Fibroblast of lung (primary cell): ENCODE results near the gene SRCAP. TPM values are rescaled to one million over a fixed set of nuclear protein-coding genes. Genes with fewer than 3 reads are reported as not detected.

Experiments
- DNase-seq, 2 donors: peaks; one replicate each; pipeline versions ENCODE4 v3.0.0 to v3.0.0-alpha.2; 2010; ENCODE audit warnings: low read depth in 2 of 2
- H2AFZ ChIP-seq: 2 replicates; pipeline ENCODE4 v1.5.1; 2012; ENCODE audit warnings: low read length, control low read depth, inconsistent platforms
- H3K27ac ChIP-seq: 2 replicates; pipeline ENCODE4 v1.5.1; 2011; ENCODE audit warnings: low read length, control low read depth; ENCODE audit not compliant: insufficient read depth
- H3K27me3 ChIP-seq: 2 replicates; pipeline ENCODE4 v1.5.1; 2011; ENCODE audit warnings: mild to moderate bottlenecking, low read length; ENCODE audit not compliant: control insufficient read depth, insufficient read depth
- H3K36me3 ChIP-seq: 2 replicates; pipeline ENCODE4 v1.5.1; 2011; ENCODE audit warnings: low read length; ENCODE audit not compliant: control insufficient read depth, insufficient read depth
- H3K4me1 ChIP-seq: 2 replicates; pipeline ENCODE4 v1.5.1; 2011; ENCODE audit warnings: low read length; ENCODE audit not compliant: control insufficient read depth, insufficient read depth; ENCODE audit errors: extremely low read depth
- H3K4me2 ChIP-seq: 2 replicates; pipeline ENCODE4 v1.5.1; 2011; ENCODE audit warnings: low read length, control low read depth; ENCODE audit not compliant: insufficient read depth; ENCODE audit errors: extremely low read depth
- H3K4me3 ChIP-seq, 4 experiments: fragments of 200-600 bp in 1 of 4; sonication (generic) in 1 of 4; replicated peaks in 1 of 4; 2 replicates each; pipeline ENCODE4 v1.5.1; 2011 to 2016; ENCODE audit warnings: low read length in 4 of 4, low read depth in 3 of 4, mild to moderate bottlenecking in 3 of 4, control low read depth in 2 of 4, inconsistent platforms in 1 of 4, mixed read lengths in 1 of 4; ENCODE audit not compliant: insufficient read depth in 1 of 4; ENCODE audit errors: control extremely low read depth in 1 of 4
- H3K79me2 ChIP-seq: 2 replicates; pipeline ENCODE4 v1.5.1; 2012; ENCODE audit warnings: mild to moderate bottlenecking, low read length, inconsistent platforms; ENCODE audit not compliant: control insufficient read depth, insufficient read depth
- H3K9ac ChIP-seq: 2 replicates; pipeline ENCODE4 v1.5.1; 2011; ENCODE audit warnings: mild to moderate bottlenecking, low read length, control low read depth; ENCODE audit not compliant: insufficient read depth
- H3K9me3 ChIP-seq: 2 replicates; pipeline ENCODE4 v1.5.1; 2012; ENCODE audit warnings: low read depth, low read length; ENCODE audit not compliant: control insufficient read depth, insufficient read depth
- H4K20me1 ChIP-seq: 2 replicates; pipeline ENCODE4 v1.5.1; 2011; ENCODE audit warnings: low read length; ENCODE audit not compliant: control insufficient read depth, insufficient read depth; ENCODE audit errors: extremely low read depth
- EZH2 ChIP-seq: IDR thresholded peaks from 2 replicates; pipeline ENCODE4 v1.5.1; 2012; ENCODE audit warnings: low read length, control low read depth, mild to moderate bottlenecking; ENCODE audit errors: missing control alignments
- polyA plus RNA-seq, 2 donors: library from polyadenylated mRNA; depleted of rRNA in 1 of 2; stranded (reverse) in 1 of 2; unstranded in 1 of 2; fragments of >200 nt; gene quantifications; 2 replicates each; pipeline ENCODE4 v1.2.1, GENCODE V29; 2011 to 2012; ENCODE audit warnings: missing spikeins in 1 of 2
- total RNA-seq: library from RNA; depleted of rRNA; stranded (reverse); fragments of >200 nt; gene quantifications from 2 replicates; pipeline ENCODE4 v1.2.1, GENCODE V29; 2014
- TF ChIP-seq, protein P1 (sequence below), 2 donors: IDR thresholded peaks in 1 of 2; conservative IDR thresholded peaks in 1 of 2; 1 replicate in 1 of 2; 2 replicates in 1 of 2; pipeline ENCODE4 v1.5.1; 2011 to 2012; ENCODE audit warnings: low read length in 2 of 2, control low read depth in 1 of 2, inconsistent platforms in 1 of 2, low read depth in 1 of 2, mild to moderate bottlenecking in 1 of 2

The SRCAP gene
- total and polyA plus RNA-seq, 2 donors (not counting 1 experiment from before 2014, with no cell fraction given): 3.5 to 14.2 TPM

DNA sequence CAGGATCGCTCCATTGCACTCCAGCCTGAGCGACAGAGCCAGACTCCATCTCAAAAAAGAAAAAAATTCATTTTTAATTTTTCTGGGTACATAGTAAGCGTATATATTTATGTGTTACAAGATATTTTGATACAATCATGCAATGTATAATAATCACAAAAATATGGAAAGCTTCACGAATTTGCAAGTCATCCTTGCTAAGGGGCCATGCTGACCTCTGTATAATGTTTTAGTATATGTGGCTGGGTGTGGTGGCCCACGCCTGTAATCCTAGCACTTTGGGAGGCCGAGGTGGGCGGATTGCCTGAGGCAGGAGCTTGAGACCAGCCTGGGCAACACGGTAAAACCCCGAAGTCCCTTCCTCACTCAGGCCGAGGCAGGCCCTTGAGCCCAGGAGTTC is 23.8 kb upstream of the SRCAP start:
- no peak overlapping the region for H3K9ac ChIP-seq
- no peak overlapping the region for H2AFZ ChIP-seq
- DNase-seq: no peak
- H3K36me3 ChIP-seq: peaks cover under 1% of the 10 kb centered on the region
- no peak overlapping the region for H3K27ac ChIP-seq
- no peaks in the 10 kb centered on the region for H4K20me1 ChIP-seq
- no peak overlapping the region for H3K4me3 ChIP-seq
- no peaks in the 10 kb centered on the region for H3K9me3 ChIP-seq
- H3K4me1 ChIP-seq: no peaks in the 10 kb centered on the region
- no peaks in the 10 kb centered on the region for H3K27me3 ChIP-seq
- TF ChIP-seq, protein P1, sequence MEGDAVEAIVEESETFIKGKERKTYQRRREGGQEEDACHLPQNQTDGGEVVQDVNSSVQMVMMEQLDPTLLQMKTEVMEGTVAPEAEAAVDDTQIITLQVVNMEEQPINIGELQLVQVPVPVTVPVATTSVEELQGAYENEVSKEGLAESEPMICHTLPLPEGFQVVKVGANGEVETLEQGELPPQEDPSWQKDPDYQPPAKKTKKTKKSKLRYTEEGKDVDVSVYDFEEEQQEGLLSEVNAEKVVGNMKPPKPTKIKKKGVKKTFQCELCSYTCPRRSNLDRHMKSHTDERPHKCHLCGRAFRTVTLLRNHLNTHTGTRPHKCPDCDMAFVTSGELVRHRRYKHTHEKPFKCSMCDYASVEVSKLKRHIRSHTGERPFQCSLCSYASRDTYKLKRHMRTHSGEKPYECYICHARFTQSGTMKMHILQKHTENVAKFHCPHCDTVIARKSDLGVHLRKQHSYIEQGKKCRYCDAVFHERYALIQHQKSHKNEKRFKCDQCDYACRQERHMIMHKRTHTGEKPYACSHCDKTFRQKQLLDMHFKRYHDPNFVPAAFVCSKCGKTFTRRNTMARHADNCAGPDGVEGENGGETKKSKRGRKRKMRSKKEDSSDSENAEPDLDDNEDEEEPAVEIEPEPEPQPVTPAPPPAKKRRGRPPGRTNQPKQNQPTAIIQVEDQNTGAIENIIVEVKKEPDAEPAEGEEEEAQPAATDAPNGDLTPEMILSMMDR (conservative IDR thresholded peaks at IDR 0.05 in 1 of 2, IDR thresholded peaks at IDR 0.05 in 1 of 2; ENCODE audit: low read depth in 1 of 2, low read length in 2 of 2): no peak
- no peak for TF ChIP-seq EZH2
- H3K79me2 ChIP-seq: no peaks in the 10 kb centered on the region
- no peak overlapping the region for H3K4me2 ChIP-seq

DNA sequence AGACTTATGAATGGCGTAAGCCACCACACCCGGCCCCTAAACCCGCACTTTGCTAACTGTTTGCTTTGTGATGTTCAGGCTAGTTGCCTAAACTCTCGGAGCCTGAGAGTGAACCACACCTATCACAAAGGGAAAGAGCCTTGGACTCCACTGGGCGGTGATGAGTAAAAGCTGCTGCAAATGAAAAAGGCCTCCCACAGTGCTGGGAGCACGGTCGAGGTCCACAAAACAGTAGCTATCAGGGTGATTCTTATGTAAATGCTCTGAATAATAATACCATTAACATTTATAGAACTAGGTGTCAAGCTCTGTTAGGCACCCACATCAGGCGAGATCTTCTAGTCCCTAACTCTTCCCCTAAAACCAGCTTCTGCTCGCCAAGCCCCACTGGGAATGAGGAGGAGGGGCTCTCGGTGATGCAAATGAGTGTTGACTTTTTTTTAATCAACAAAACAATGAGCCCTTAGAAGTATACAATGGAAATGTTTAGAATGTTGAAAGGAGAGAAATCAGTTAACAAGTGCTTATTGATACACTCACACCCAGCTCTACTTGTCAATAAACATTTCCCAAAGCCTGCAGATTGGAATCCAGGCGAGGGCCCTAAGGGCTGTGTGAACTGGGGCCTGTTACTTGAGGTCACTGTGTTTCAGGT is 20.9 kb upstream of the SRCAP start:
- no peak overlapping the region for H2AFZ ChIP-seq
- no peak for TF ChIP-seq EZH2
- TF ChIP-seq, protein P1 (conservative IDR thresholded peaks at IDR 0.05 in 1 of 2, IDR thresholded peaks at IDR 0.05 in 1 of 2; ENCODE audit: low read depth in 1 of 2, low read length in 2 of 2): no peak
- no peaks in the 10 kb centered on the region for H3K79me2 ChIP-seq
- no peak overlapping the region for H3K4me3 ChIP-seq
- no peaks in the 10 kb centered on the region for H3K4me1 ChIP-seq
- H3K36me3 ChIP-seq: no peaks in the 10 kb centered on the region
- no peak for DNase-seq
- H3K27me3 ChIP-seq: no peaks in the 10 kb centered on the region
- H3K9ac ChIP-seq: no peak overlapping the region
- H3K4me2 ChIP-seq: no peak overlapping the region
- no peaks in the 10 kb centered on the region for H4K20me1 ChIP-seq
- no peak overlapping the region for H3K27ac ChIP-seq
- H3K9me3 ChIP-seq: no peaks in the 10 kb centered on the region

DNA sequence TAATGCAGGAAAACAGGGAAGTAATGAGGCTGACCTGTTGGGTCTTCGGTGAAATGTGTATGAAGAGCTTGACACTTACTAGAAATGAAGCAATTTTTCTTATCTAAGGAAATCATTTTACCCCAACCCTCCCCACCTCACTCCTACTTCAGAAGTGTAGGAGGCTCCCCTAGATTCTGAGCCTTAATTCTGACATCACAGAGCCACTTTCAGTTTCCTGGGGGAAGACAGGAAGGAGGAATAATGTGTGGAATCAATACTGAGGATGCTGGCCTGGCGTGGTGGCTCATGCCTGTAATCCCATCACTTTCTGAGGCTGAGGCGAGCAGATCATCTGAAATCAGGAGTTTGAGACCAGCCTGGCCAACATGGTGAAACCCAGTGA is 20.4 kb upstream of the SRCAP start:
- Histone ChIP-seq H3K9me3 (no peaks in the 10 kb centered on the region), H3K36me3 (no peaks in the 10 kb centered on the region), H3K27ac (no peak overlapping the region), H4K20me1 (no peaks in the 10 kb centered on the region), H2AFZ (no peak overlapping the region), H3K4me2 (no peak overlapping the region), H3K27me3 (no peaks in the 10 kb centered on the region), H3K9ac (no peak overlapping the region), H3K4me3 (no peak overlapping the region), H3K79me2 (no peaks in the 10 kb centered on the region), H3K4me1 (no peaks in the 10 kb centered on the region)
- no peak for DNase-seq
- TF ChIP-seq, protein P1 (conservative IDR thresholded peaks at IDR 0.05 in 1 of 2, IDR thresholded peaks at IDR 0.05 in 1 of 2; ENCODE audit: low read depth in 1 of 2, low read length in 2 of 2): no peak
- TF ChIP-seq EZH2: no peak
